SH-SY5Y (cell line): ENCODE results near the gene FSTL5.

Source experiments
- GATA2 ChIP-seq: IDR thresholded peaks from 2 replicates; pipeline ENCODE4 v1.6.1; 2011; ENCODE audit warnings: mild to moderate bottlenecking, low read depth, low read length
- GATA3 ChIP-seq: IDR thresholded peaks from 2 replicates; pipeline ENCODE4 v1.6.1; 2011; ENCODE audit warnings: low read depth, mild to moderate bottlenecking, low read length, moderate library complexity

- TF ChIP-seq GATA2, result no peak
- no peak for TF ChIP-seq GATA3
These were observed 505.1 kb downstream of the FSTL5 start for GRCh38 chr4:161658676-161659075.
